GM12878 (cell line): Measurements from ENCODE around the gene ZNF581. TPM values are rescaled to one million over a fixed set of nuclear protein-coding genes. Genes with fewer than 3 reads are reported as not detected.

ENCODE experiments used
- ATAC-seq: fragments of 200-7000 bp; cut with Tn5 transposase; 3 replicates; pipeline ENCODE4 v1.9.1; 2020; ENCODE audit warnings: mild to moderate bottlenecking, moderate library complexity
- BruUV-seq: library from RNA; stranded (reverse); fragments of 400-500 nt; replicated peaks from 2 replicates; lab custom pipeline; 2021; lab: Mats Ljungman, UMichigan
- CTCF ChIA-PET: fragments of 300-600 bp; sonication (Branson Sonifier 250); formaldehyde crosslinking; extraction: SDS; loops from one replicate; lab custom pipeline; 2021; ENCODE audit warnings: inconsistent platforms; lab: Yijun Ruan, JAX
- POLR2A ChIA-PET: fragments of 350-600 bp; formaldehyde crosslinking; extraction: SDS; loops from one replicate; lab custom pipeline; 2021; ENCODE audit warnings: inconsistent platforms; lab: Charles Lee
- RAD21 ChIA-PET: fragments of 300-600 bp; sonication (Branson Sonifier 250); formaldehyde crosslinking; loops from one replicate; lab custom pipeline; 2023; ENCODE audit warnings: antibody characterized with exemption; ENCODE audit not compliant: unreplicated experiment; lab: Charles Lee
- SMC1A ChIA-PET: fragments of 300-600 bp; sonication (Branson Sonifier 250); formaldehyde crosslinking; loops from one replicate; lab custom pipeline; 2023; ENCODE audit not compliant: unreplicated experiment, uncharacterized antibody; lab: Charles Lee
- DNase-seq: peaks from one replicate; pipeline ENCODE4 v3.0.0-alpha.2; 2011; ENCODE audit warnings: low read depth, low spot score
- FAIRE-seq: peaks from 3 replicates; lab custom pipeline; 2011; peaks lifted over from hg19 to GRCh38; lab: Jason Lieb, UNC
- H2AFZ ChIP-seq: 2 replicates; pipeline ENCODE4 v1.6.0; 2011; ENCODE audit warnings: low read depth, low read length, control low read depth; ENCODE audit not compliant: control insufficient read depth
- H3K27ac ChIP-seq: 2 replicates; pipeline ENCODE4 v1.5.1; 2011; ENCODE audit warnings: control low read depth; ENCODE audit not compliant: control insufficient read depth, insufficient read depth
- H3K27me3 ChIP-seq, 2 experiments: replicated peaks in 1 of 2; 2 replicates each; pipeline versions ENCODE4 v1.6.0 to v1.6.1; 2011; ENCODE audit warnings: low read length in 1 of 2; ENCODE audit not compliant: control insufficient read depth in 2 of 2, insufficient read depth in 2 of 2
- H3K36me3 ChIP-seq, 2 experiments: 2 replicates each; pipeline ENCODE4 v1.5.1; 2011; ENCODE audit warnings: low read length in 1 of 2; ENCODE audit not compliant: control insufficient read depth in 2 of 2, insufficient read depth in 2 of 2
- H3K4me1 ChIP-seq: 2 replicates; pipeline ENCODE4 v1.6.1; 2011; ENCODE audit warnings: mild to moderate bottlenecking, low read length, moderate library complexity, mixed read lengths; ENCODE audit not compliant: control insufficient read depth, insufficient read depth
- H3K4me2 ChIP-seq: 2 replicates; pipeline ENCODE4 v1.6.0; 2011; ENCODE audit warnings: control low read depth; ENCODE audit not compliant: control insufficient read depth, insufficient read depth
- H3K4me3 ChIP-seq: fragments of 200-600 bp; sonication (generic); 2 replicates; pipeline ENCODE4 v1.5.1; 2016
- H3K79me2 ChIP-seq: 2 replicates; pipeline ENCODE4 v1.6.0; 2011; ENCODE audit warnings: low read length; ENCODE audit not compliant: control insufficient read depth, insufficient read depth
- H3K9ac ChIP-seq: 2 replicates; pipeline ENCODE4 v1.8.0; 2011; ENCODE audit warnings: low read length, control low read depth, mixed read lengths; ENCODE audit not compliant: control insufficient read depth, insufficient read depth
- H3K9me3 ChIP-seq: replicated peaks from 3 replicates; pipeline ENCODE4 v1.5.1; 2011; ENCODE audit warnings: mild to moderate bottlenecking, low read length; ENCODE audit not compliant: control insufficient read depth, insufficient read depth
- H4K20me1 ChIP-seq: 2 replicates; pipeline ENCODE4 v1.6.0; 2011; ENCODE audit not compliant: control insufficient read depth, insufficient read depth
- ASH2L ChIP-seq: fragments of 300-600, 200-600 bp; sonication (generic); IDR thresholded peaks from 2 replicates; pipeline ENCODE4 v1.6.1; 2017; ENCODE audit warnings: low read depth, mild to moderate bottlenecking, borderline replicate concordance
- CBX5 ChIP-seq: sonication (generic); IDR thresholded peaks from 2 replicates; pipeline ENCODE4 v1.6.1; 2016; ENCODE audit warnings: low read depth, moderate library complexity, mild to moderate bottlenecking, inconsistent platforms
- CREB1 ChIP-seq: IDR thresholded peaks from 2 replicates; pipeline ENCODE4 v1.6.1; 2012; ENCODE audit warnings: low read depth, mild to moderate bottlenecking, inconsistent platforms
- DPF2 ChIP-seq: fragments of 450-650 bp; IDR thresholded peaks from 2 replicates; pipeline ENCODE4 v1.6.1; 2017; ENCODE audit warnings: mild to moderate bottlenecking
- ELK1 ChIP-seq: IDR thresholded peaks from 2 replicates; pipeline ENCODE4 v1.6.1; 2012; ENCODE audit warnings: low read depth, low read length, improper control_type of control experiment
- ETV6 ChIP-seq, 2 experiments: fragments of 450-650 bp in 1 of 2; IDR thresholded peaks in 1 of 2; conservative IDR thresholded peaks in 1 of 2; 2 replicates each; pipeline ENCODE4 v1.6.1; 2014; ENCODE audit warnings: antibody characterized with exemption in 1 of 2, borderline replicate concordance in 1 of 2, low read depth in 1 of 2, mild to moderate bottlenecking in 1 of 2, moderate library complexity in 1 of 2
- FOXM1 ChIP-seq: IDR thresholded peaks from 2 replicates; pipeline ENCODE4 v1.6.1; 2012; ENCODE audit warnings: low read depth, mild to moderate bottlenecking, inconsistent platforms, low read length, moderate library complexity
- HDAC2 ChIP-seq: fragments of 200-600 bp; sonication (generic); IDR thresholded peaks from 2 replicates; pipeline ENCODE4 v1.6.1; 2017
- KDM1A ChIP-seq: fragments of 200-600 bp; sonication (generic); IDR thresholded peaks from 2 replicates; pipeline ENCODE4 v1.6.1; 2016; ENCODE audit warnings: borderline replicate concordance
- MYB ChIP-seq: fragments of 150-350 bp; IDR thresholded peaks from 2 replicates; pipeline ENCODE4 v1.6.1; 2014; ENCODE audit warnings: mild to moderate bottlenecking, low read depth, low read length, borderline replicate concordance
- POLR2A ChIP-seq: IDR thresholded peaks from 2 replicates; pipeline ENCODE4 v1.6.1; 2011; ENCODE audit warnings: low read depth, mild to moderate bottlenecking, low read length
- STAT1 ChIP-seq: fragments of 450-650 bp; conservative IDR thresholded peaks from 2 replicates; pipeline ENCODE4 v1.6.1; 2014; ENCODE audit warnings: antibody characterized with exemption, mild to moderate bottlenecking
- SUZ12 ChIP-seq: fragments of 200-600 bp; sonication (generic); IDR thresholded peaks from one replicate; pipeline ENCODE4 v1.6.1; 2018; ENCODE audit warnings: antibody characterized with exemption, mild to moderate bottlenecking; ENCODE audit not compliant: unreplicated experiment
- TAF1 ChIP-seq: IDR thresholded peaks from 2 replicates; pipeline ENCODE4 v1.6.1; 2011; ENCODE audit warnings: mild to moderate bottlenecking, low read depth, low read length, borderline replicate concordance
- WRNIP1 ChIP-seq: IDR thresholded peaks from 2 replicates; pipeline ENCODE4 v1.6.1; 2011; ENCODE audit warnings: low read depth, low read length, improper control_type of control experiment, borderline replicate concordance
- whole genome bisulfite sequencing: methylation state at CpG from one replicate; pipeline ENCODE4 v1.1.6; 2016; ENCODE audit warnings: low lambda C conversion rate; ENCODE audit not compliant: insufficient replicate concordance, insufficient coverage; ENCODE audit errors: missing lambda C conversion rate; 5-methylcytosine and 5-hydroxymethylcytosine counted together
- in situ Hi-C: fragments of 300-500 bp; cut with MboI; formaldehyde crosslinking; loops from 9 replicates; pipeline ENCODE4 v1.14.3; 2018; ENCODE audit warnings: mixed read lengths
- intact Hi-C: fragments of 100-400 bp; cut with micrococcal nuclease; formaldehyde crosslinking; loops from one replicate; pipeline ENCODE4 v1.14.2; 2022; ENCODE audit not compliant: unreplicated experiment
- polyA plus RNA-seq, 11 experiments: library from polyadenylated mRNA; depleted of rRNA in 4 of 11; unstranded in 6 of 11; stranded (reverse) in 5 of 11; fragments of >200 nt; fragmentation: Nextera tagmentation in 4 of 11; fragmentation: Illumina TruSeq in 1 of 11; extraction: Ambion mirVana in 4 of 11; extraction: Trizol in 1 of 11; gene quantifications; 1 replicate in 1 of 11; 2 replicates in 10 of 11; pipeline versions ENCODE4 v1.2.1 to v1.2.3, GENCODE V29; 2011 to 2016; ENCODE audit warnings: inconsistent platforms in 2 of 11, missing spikeins in 2 of 11, low read depth in 1 of 11
- total RNA-seq, 4 experiments: library from RNA; depleted of rRNA in 3 of 4; stranded (reverse); fragments of >200 nt in 3 of 4; fragmentation: Illumina TruSeq in 1 of 4; extraction: Trizol in 1 of 4; gene quantifications; 2 replicates each; pipeline versions ENCODE4 v1.2.1 to v1.2.3, GENCODE V29; 2013 to 2021

ZNF581 gene
- total and polyA plus RNA-seq, 10 of the 15 experiments (the other 5 are each of a cell fraction or from before 2014, with no cell fraction given), result 4.7 to 45.4 (median 22.2) TPM

- WGBS, result 95% methylated on average over 11 of the region's 11 CpGs
- ChIA-PET SMC1A (no interaction called here), CTCF (interaction anchor here (0.6 kb wide), 1 partner anchor 441 kb away, joined by 3 read pairs; no protein-coding TSS in a partner anchor), POLR2A (interaction anchor here (0.7 kb wide), 1 partner anchor 21 kb away, joined by 3 read pairs; no protein-coding TSS in a partner anchor), RAD21 (no interaction called here)
- Histone ChIP-seq H4K20me1 (peaks cover 23% of the 10 kb centered on the region), H3K4me1 (no peaks in the 10 kb centered on the region), H3K9me3 (no peaks in the 10 kb centered on the region), H3K79me2 (peaks cover 19% of the 10 kb centered on the region), H3K4me2 (no peak overlapping the region), H3K9ac (no peak overlapping the region), H3K27me3 (no peaks in the 10 kb centered on the region), H2AFZ (no peak overlapping the region), H3K36me3 (peaks cover 39 to 61% of the 10 kb centered on the region in 2 experiments), H3K27ac (no peak overlapping the region), H3K4me3 (no peak overlapping the region)
- no peak for FAIRE-seq
- no TSS peak for BruUV-seq
- in situ Hi-C loops (loop anchor here (25.0 kb wide), 1 partner anchor 1531 kb away; the partner anchor contains the start of gene CNOT3), intact Hi-C loops (no loop called here)
- no peak for ATAC-seq
- DNase-seq, result no peak
- TF ChIP-seq ELK1, result no peak
- no peak for TF ChIP-seq SUZ12
- TF ChIP-seq MYB, result no peak
- TF ChIP-seq CBX5, result no peak
- TF ChIP-seq KDM1A, result no peak
- no peak for TF ChIP-seq FOXM1
- TF ChIP-seq CREB1, result no peak
- TF ChIP-seq DPF2, result no peak
- TF ChIP-seq POLR2A, result no peak; the same call in 1 of the 2 replicates
- no peak for TF ChIP-seq WRNIP1
- TF ChIP-seq STAT1, result no peak
- TF ChIP-seq ASH2L, result no peak
- TF ChIP-seq ETV6 (conservative IDR thresholded peaks at IDR 0.05 in 1 of 2, IDR thresholded peaks at IDR 0.05 in 1 of 2; ENCODE audit: borderline replicate concordance in 1 of 2, low read depth in 1 of 2), result no peak
- TF ChIP-seq HDAC2, result no peak
- no peak for TF ChIP-seq TAF1
Measured at GRCh38 chr19:55667958-55668357, 24.5 kb downstream of the ZNF581 start.
